ENCODE measurements around the gene NAALADL2. TPM values are rescaled to one million over a fixed set of nuclear protein-coding genes. Genes with fewer than 3 reads are reported as not detected.

The NAALADL2 gene
- total and polyA plus RNA-seq, 5 donors = 1.3 to 10.7 (median 9.7) TPM

- Histone ChIP-seq H3K4me3 (ENCODE audit: low read length) (no peak overlapping the region), H3K9me3 (ENCODE audit: control insufficient read depth, low read length) (no peaks in the 10 kb centered on the region), H3K27me3 (ENCODE audit: control insufficient read depth, insufficient read depth) (no peaks in the 10 kb centered on the region), H3K4me1 (ENCODE audit: control insufficient read depth, insufficient read depth, low read length) (no peaks in the 10 kb centered on the region), H3K27ac (ENCODE audit: low read length) (no peak overlapping the region)
- ATAC-seq (no peak), DNase-seq (no peak)
- 59% methylated on average over 4 of the region's 4 CpGs for WGBS
- intact Hi-C loops (cut with DNase I) = no loop called here
Observed at GRCh38 chr3:175288621-175289020, 429.5 kb downstream of the NAALADL2 start.

GRCh38 chr3:175294793-175295192, 435.7 kb downstream of the NAALADL2 start:
- Histone ChIP-seq H3K4me3 (ENCODE audit: low read length) (no peak overlapping the region), H3K27ac (ENCODE audit: low read length) (no peak overlapping the region), H3K27me3 (ENCODE audit: control insufficient read depth, insufficient read depth) (no peaks in the 10 kb centered on the region), H3K9me3 (ENCODE audit: control insufficient read depth, low read length) (no peaks in the 10 kb centered on the region), H3K4me1 (ENCODE audit: control insufficient read depth, insufficient read depth, low read length) (no peaks in the 10 kb centered on the region)
- 47% methylated on average over 2 of the region's 2 CpGs for WGBS
- no peak for ATAC-seq
- intact Hi-C loops (cut with DNase I) = no loop called here
- no peak for DNase-seq

GRCh38 chr3:175295248-175296130, 436.4 kb downstream of the NAALADL2 start:
- H3K9me3 ChIP-seq (ENCODE audit: control insufficient read depth, low read length) = no peaks in the 10 kb centered on the region
- 46% methylated on average over 4 of the region's 4 CpGs for WGBS
- ATAC-seq = no peak
- no peaks in the 10 kb centered on the region for H3K4me1 ChIP-seq (ENCODE audit: control insufficient read depth, insufficient read depth, low read length)
- H3K27me3 ChIP-seq (ENCODE audit: control insufficient read depth, insufficient read depth) = no peaks in the 10 kb centered on the region
- H3K27ac ChIP-seq (ENCODE audit: low read length) = no peak overlapping the region
- no peak for DNase-seq
- H3K4me3 ChIP-seq (ENCODE audit: low read length) = no peak overlapping the region
- intact Hi-C loops (cut with DNase I) = no loop called here

GRCh38 chr3:175297216-175297615, 438.1 kb downstream of the NAALADL2 start:
- no peaks in the 10 kb centered on the region for H3K4me1 ChIP-seq (ENCODE audit: control insufficient read depth, insufficient read depth, low read length)
- DNase-seq = no peak
- no peaks in the 10 kb centered on the region for H3K9me3 ChIP-seq (ENCODE audit: control insufficient read depth, low read length)
- ATAC-seq = no peak
- no peak overlapping the region for H3K27ac ChIP-seq (ENCODE audit: low read length)
- no peak overlapping the region for H3K4me3 ChIP-seq (ENCODE audit: low read length)
- no peaks in the 10 kb centered on the region for H3K27me3 ChIP-seq (ENCODE audit: control insufficient read depth, insufficient read depth)
- 85% methylated on average over 2 of the region's 2 CpGs for WGBS
- intact Hi-C loops (cut with DNase I) = no loop called here

GRCh38 chr3:175301741-175302140, 442.6 kb downstream of the NAALADL2 start:
- intact Hi-C loops (cut with DNase I) = no loop called here
- Histone ChIP-seq H3K27ac (ENCODE audit: low read length) (no peak overlapping the region), H3K4me3 (ENCODE audit: low read length) (no peak overlapping the region), H3K9me3 (ENCODE audit: control insufficient read depth, low read length) (no peaks in the 10 kb centered on the region), H3K27me3 (ENCODE audit: control insufficient read depth, insufficient read depth) (no peaks in the 10 kb centered on the region), H3K4me1 (ENCODE audit: control insufficient read depth, insufficient read depth, low read length) (no peaks in the 10 kb centered on the region)
- ATAC-seq = no peak
- no peak for DNase-seq
- 88% methylated on average over 3 of the region's 3 CpGs for WGBS

- WGBS = 31% methylated on average over 2 of the region's 2 CpGs
- no peak for ATAC-seq
- DNase-seq = peak in 1 of 3 donors; percentile 33
Observed at GRCh38 chr3:175304404-175304803, 445.3 kb downstream of the NAALADL2 start.

GRCh38 chr3:175307642-175308041, 448.5 kb downstream of the NAALADL2 start:
- no peak overlapping the region for H3K27ac ChIP-seq (ENCODE audit: low read length)
- no peak overlapping the region for H3K4me3 ChIP-seq (ENCODE audit: low read length)
- H3K27me3 ChIP-seq (ENCODE audit: control insufficient read depth, insufficient read depth) = no peaks in the 10 kb centered on the region
- H3K9me3 ChIP-seq (ENCODE audit: control insufficient read depth, low read length) = no peaks in the 10 kb centered on the region
- ATAC-seq = no peak
- DNase-seq = no peak
- no peaks in the 10 kb centered on the region for H3K4me1 ChIP-seq (ENCODE audit: control insufficient read depth, insufficient read depth, low read length)
- intact Hi-C loops (cut with DNase I) = no loop called here

More at GRCh38 chr3:175304404-175304803, 445.3 kb downstream of the NAALADL2 start:
- Histone ChIP-seq H3K27me3 (ENCODE audit: control insufficient read depth, insufficient read depth) (no peaks in the 10 kb centered on the region), H3K9me3 (ENCODE audit: control insufficient read depth, low read length) (no peaks in the 10 kb centered on the region), H3K27ac (ENCODE audit: low read length) (no peak overlapping the region), H3K4me3 (ENCODE audit: low read length) (no peak overlapping the region), H3K4me1 (ENCODE audit: control insufficient read depth, insufficient read depth, low read length) (no peaks in the 10 kb centered on the region)
- intact Hi-C loops (cut with DNase I) = no loop called here

GRCh38 chr3:175308097-175308496, 449.0 kb downstream of the NAALADL2 start:
- H3K4me3 ChIP-seq (ENCODE audit: low read length) = no peak overlapping the region
- no peaks in the 10 kb centered on the region for H3K4me1 ChIP-seq (ENCODE audit: control insufficient read depth, insufficient read depth, low read length)
- no peak overlapping the region for H3K27ac ChIP-seq (ENCODE audit: low read length)
- DNase-seq (no peak), ATAC-seq (no peak)
- H3K9me3 ChIP-seq (ENCODE audit: control insufficient read depth, low read length) = no peaks in the 10 kb centered on the region
- H3K27me3 ChIP-seq (ENCODE audit: control insufficient read depth, insufficient read depth) = no peaks in the 10 kb centered on the region
- intact Hi-C loops (cut with DNase I) = no loop called here
- 67% methylated on average over 6 of the region's 6 CpGs for WGBS

- DNase-seq (no peak), ATAC-seq (no peak)
- 95% methylated on average over 2 of the region's 2 CpGs for WGBS
Observed at GRCh38 chr3:175310046-175310445, 450.9 kb downstream of the NAALADL2 start.

GRCh38 chr3:175311404-175311803, 452.3 kb downstream of the NAALADL2 start:
- Histone ChIP-seq H3K27me3 (ENCODE audit: control insufficient read depth, insufficient read depth) (no peaks in the 10 kb centered on the region), H3K27ac (ENCODE audit: low read length) (no peak overlapping the region), H3K4me3 (ENCODE audit: low read length) (no peak overlapping the region), H3K4me1 (ENCODE audit: control insufficient read depth, insufficient read depth, low read length) (no peaks in the 10 kb centered on the region), H3K9me3 (ENCODE audit: control insufficient read depth, low read length) (no peaks in the 10 kb centered on the region)
- ATAC-seq (no peak), DNase-seq (no peak)
- WGBS = 89% methylated on average over 1 of the region's 1 CpG
- intact Hi-C loops (cut with DNase I) = no loop called here

More at GRCh38 chr3:175310046-175310445, 450.9 kb downstream of the NAALADL2 start:
- intact Hi-C loops (cut with DNase I) = no loop called here
- Histone ChIP-seq H3K9me3 (ENCODE audit: control insufficient read depth, low read length) (no peaks in the 10 kb centered on the region), H3K27ac (ENCODE audit: low read length) (no peak overlapping the region), H3K27me3 (ENCODE audit: control insufficient read depth, insufficient read depth) (no peaks in the 10 kb centered on the region), H3K4me1 (ENCODE audit: control insufficient read depth, insufficient read depth, low read length) (no peaks in the 10 kb centered on the region), H3K4me3 (ENCODE audit: low read length) (no peak overlapping the region)

GRCh38 chr3:175311946-175312345, 452.8 kb downstream of the NAALADL2 start:
- no peak for ATAC-seq
- no peak for DNase-seq
- 62% methylated on average over 3 of the region's 3 CpGs for WGBS

More at GRCh38 chr3:175311946-175312345, 452.8 kb downstream of the NAALADL2 start:
- Histone ChIP-seq H3K4me3 (ENCODE audit: low read length) (no peak overlapping the region), H3K27me3 (ENCODE audit: control insufficient read depth, insufficient read depth) (no peaks in the 10 kb centered on the region), H3K27ac (ENCODE audit: low read length) (no peak overlapping the region), H3K4me1 (ENCODE audit: control insufficient read depth, insufficient read depth, low read length) (no peaks in the 10 kb centered on the region), H3K9me3 (ENCODE audit: control insufficient read depth, low read length) (no peaks in the 10 kb centered on the region)
- intact Hi-C loops (cut with DNase I) = no loop called here
